HG03342 (cell line): ENCODE data around the gene MICOS13.
"Not testable (repeated sequence)": the region's sequence is repeated elsewhere in the genome, so short reads cannot be mapped to it uniquely, and the experiment has no call there.

Experiments
- ATAC-seq: cut with Tn5 transposase; IDR thresholded peaks from one replicate; pipeline ENCODE4 v1.9.1; 2021; ENCODE audit warnings: mild to moderate bottlenecking, moderate library complexity; ENCODE audit not compliant: unreplicated experiment

MICOS13 gene

GRCh38 chr19:5680437-5681368 lies at the start of gene MICOS13, which contains the start of gene HSD11B1L:
MICOS13 (minus strand) TSS chr19:5680516; CDS start chr19:5680486, 30 bp downstream.
HSD11B1L (plus strand) TSS chr19:5681027; CDS start chr19:5684833, 3,806 bp downstream.
- ATAC-seq, result peak; percentile 82

GRCh38 chr19:5727453-5728050 lies 47.2 kb upstream of the MICOS13 start:
- ATAC-seq, result no peak

GRCh38 chr19:5719961-5720790 lies 39.9 kb upstream of the MICOS13 start, which contains the start of the genes CATSPERD and LONP1:
CATSPERD (plus strand) TSS chr19:5720637; CDS start chr19:5720738, 101 bp downstream.
LONP1 (minus strand) TSS chr19:5720146; CDS start chr19:5720132, 14 bp downstream.
- ATAC-seq, result peak; percentile 84

- peak; percentile 3 for ATAC-seq
Observed at GRCh38 chr19:5719274-5719960, 39.1 kb upstream of the MICOS13 start.

GRCh38 chr19:5718579-5719273 lies 38.4 kb upstream of the MICOS13 start:
- no peak for ATAC-seq

GRCh38 chr19:5718037-5718578 lies 37.8 kb upstream of the MICOS13 start:
- no peak for ATAC-seq

GRCh38 chr19:5717215-5717935 lies 37.1 kb upstream of the MICOS13 start:
- ATAC-seq, result no peak

- no peak for ATAC-seq
Observed at GRCh38 chr19:5714816-5715215, 34.5 kb upstream of the MICOS13 start.

GRCh38 chr19:5713228-5713627 lies 32.9 kb upstream of the MICOS13 start:
- ATAC-seq, result no peak

GRCh38 chr19:5711713-5712161 lies 31.4 kb upstream of the MICOS13 start:
- ATAC-seq, result no peak

- ATAC-seq, result no peak
Observed at GRCh38 chr19:5711025-5711424, 30.7 kb upstream of the MICOS13 start.

GRCh38 chr19:5707576-5708575 lies 27.6 kb upstream of the MICOS13 start:
- no peak for ATAC-seq

GRCh38 chr19:5706876-5707573 lies 26.7 kb upstream of the MICOS13 start:
- ATAC-seq, result no peak

GRCh38 chr19:5705552-5705951 lies 25.2 kb upstream of the MICOS13 start:
- ATAC-seq, result no peak

GRCh38 chr19:5703819-5704818 lies 23.8 kb upstream of the MICOS13 start:
- no peak for ATAC-seq

- not testable (repeated sequence) for ATAC-seq
Observed at GRCh38 chr19:5702053-5702410, 21.7 kb upstream of the MICOS13 start.
